GM19099 (cell line): ENCODE data around the gene GABPB2.
A peak's percentile ranks its signal among the peaks of the same experiment; 100 is the strongest.

Experiments
- POLR2A ChIP-seq: IDR thresholded peaks from 3 replicates; pipeline ENCODE4 v1.6.1; 2011; ENCODE audit warnings: low read depth; ENCODE audit not compliant: insufficient read length; ENCODE audit errors: extremely low read depth

GABPB2 gene

GRCh38 chr1:151051356-151052009 lies 19.1 kb upstream of the GABPB2 start:
- peak; percentile 9 for TF ChIP-seq POLR2A

GRCh38 chr1:151054971-151055547 lies 15.5 kb upstream of the GABPB2 start:
- no peak for TF ChIP-seq POLR2A

GRCh38 chr1:151055581-151055980 lies 15.0 kb upstream of the GABPB2 start:
- no peak for TF ChIP-seq POLR2A

- TF ChIP-seq POLR2A: no peak
These were observed 14.4 kb upstream of the GABPB2 start for GRCh38 chr1:151056149-151056548.

- TF ChIP-seq POLR2A: no peak
These were observed 11.9 kb upstream of the GABPB2 start for GRCh38 chr1:151058692-151059091.

- TF ChIP-seq POLR2A: peak; percentile 90
These were observed 11.2 kb upstream of the GABPB2 start, which contains the start of gene CDC42SE1 for GRCh38 chr1:151059109-151060006. Gene CDC42SE1, minus strand, starts transcription at chr1:151059622. Its CDS starts 3,892 bp downstream, at chr1:151055730.

- peak; percentile 45 for TF ChIP-seq POLR2A
These were observed 10.4 kb upstream of the GABPB2 start, which contains the start of gene MLLT11 for GRCh38 chr1:151060007-151060656. Gene MLLT11, plus strand, starts transcription at chr1:151060397. Its CDS starts 6,828 bp downstream, at chr1:151067225.

- TF ChIP-seq POLR2A: no peak
These were observed 9.7 kb upstream of the GABPB2 start for GRCh38 chr1:151060657-151061421.

GRCh38 chr1:151061704-151062103 lies 8.9 kb upstream of the GABPB2 start:
- TF ChIP-seq POLR2A: no peak

- TF ChIP-seq POLR2A: no peak
These were observed 7.7 kb upstream of the GABPB2 start for GRCh38 chr1:151062741-151063371.

GRCh38 chr1:151065089-151065645 lies 5.4 kb upstream of the GABPB2 start:
- TF ChIP-seq POLR2A: no peak

GRCh38 chr1:151067185-151067584 lies 3.4 kb upstream of the GABPB2 start:
- TF ChIP-seq POLR2A: no peak

GRCh38 chr1:151069103-151069486 lies 1.5 kb upstream of the GABPB2 start:
- TF ChIP-seq POLR2A: no peak
